Mucosa of rectum (tissue), 2 donors: ENCODE results near the gene ADAMTS20.
"Not testable (repeated sequence)": the region's sequence is repeated elsewhere in the genome, so short reads cannot be mapped to it uniquely, and the experiment has no call there.

Source experiments
- H3K27ac ChIP-seq, 2 donors: one replicate each; pipeline ENCODE4 v1.7.0; 2013; ENCODE audit warnings: inconsistent platforms in 2 of 2, low read depth in 2 of 2, low read length in 2 of 2
- H3K27me3 ChIP-seq, 2 donors: one replicate each; pipeline ENCODE4 v1.7.0; 2013; ENCODE audit warnings: low read length in 2 of 2; ENCODE audit not compliant: control insufficient read depth in 2 of 2, insufficient read depth in 2 of 2
- H3K36me3 ChIP-seq, 2 donors: one replicate each; pipeline ENCODE4 v1.7.0; 2013; ENCODE audit warnings: low read length in 2 of 2; ENCODE audit not compliant: control insufficient read depth in 2 of 2, insufficient read depth in 2 of 2
- H3K4me1 ChIP-seq, 2 donors: one replicate each; pipeline ENCODE4 v1.7.0; 2013; ENCODE audit warnings: low read length in 2 of 2, mild to moderate bottlenecking in 1 of 2; ENCODE audit not compliant: control insufficient read depth in 2 of 2, insufficient read depth in 2 of 2
- H3K4me3 ChIP-seq, 2 donors: one replicate each; pipeline ENCODE4 v1.7.0; 2013; ENCODE audit warnings: low read length in 2 of 2
- H3K9ac ChIP-seq, 2 donors: one replicate each; pipeline ENCODE4 v1.7.0; 2013; ENCODE audit warnings: low read length in 2 of 2, low read depth in 1 of 2, mild to moderate bottlenecking in 1 of 2
- H3K9me3 ChIP-seq, 2 donors: one replicate each; pipeline ENCODE4 v1.7.0; 2013; ENCODE audit warnings: low read length in 2 of 2; ENCODE audit not compliant: control insufficient read depth in 2 of 2
- donor health status: healthy.
- donor health status: Normal muscosa, but diverticular disease.

The ADAMTS20 gene

DNA sequence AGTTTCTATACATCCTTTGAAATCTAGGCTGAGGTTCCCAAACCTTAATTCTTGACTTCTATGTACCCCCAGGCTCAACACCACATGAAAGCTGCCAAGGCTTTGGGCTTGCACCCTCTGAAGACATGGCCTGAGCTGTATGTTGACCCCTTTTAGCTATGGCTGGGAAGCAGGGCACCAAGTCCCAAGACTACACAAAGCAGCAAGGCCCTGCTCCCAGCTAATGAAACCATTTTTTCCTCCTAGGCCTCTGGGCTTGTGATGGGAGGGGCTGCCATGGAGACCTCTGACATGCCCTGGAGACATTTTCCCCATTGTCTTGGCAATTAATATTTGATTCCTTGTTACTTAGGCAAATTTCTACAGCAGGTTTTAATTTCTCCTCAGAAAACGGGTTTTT, 207.0 kb downstream of the ADAMTS20 start:
- Histone ChIP-seq H3K27me3 (no peaks in the 10 kb centered on the region), H3K9ac (no peak overlapping the region), H3K9me3 (peaks cover 0 to 4% of the 10 kb centered on the region in 2 donors), H3K4me1 (no peaks in the 10 kb centered on the region), H3K27ac (no peak overlapping the region), H3K4me3 (no peak overlapping the region), H3K36me3 (no peaks in the 10 kb centered on the region)

DNA sequence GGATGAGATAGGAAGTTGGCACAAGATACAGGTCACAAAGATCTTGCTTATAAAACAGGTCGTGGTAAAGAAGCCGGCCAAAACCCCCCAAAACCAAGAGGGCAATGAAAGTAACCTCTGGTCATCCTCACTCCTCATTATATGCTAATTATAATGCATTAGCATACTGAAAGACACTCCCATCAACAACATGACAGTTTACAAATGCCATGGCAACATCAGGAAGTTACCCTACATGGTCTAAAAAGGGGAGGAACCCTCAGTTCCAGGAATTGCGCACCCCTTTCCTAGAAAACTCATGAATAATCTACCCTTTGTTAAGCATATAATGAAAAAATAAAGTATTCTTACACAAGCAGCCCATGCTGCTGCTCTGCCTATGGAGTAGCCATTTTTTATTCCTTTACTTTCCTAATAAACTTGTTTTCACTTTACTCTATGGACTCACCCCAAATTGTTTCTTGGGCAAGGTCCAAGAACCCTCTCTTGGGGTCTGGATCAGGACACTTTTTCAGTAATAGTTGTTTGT, 210.2 kb downstream of the ADAMTS20 start:
- not testable (repeated sequence) for H3K9me3 ChIP-seq, H3K4me3 ChIP-seq, H3K36me3 ChIP-seq, H3K4me1 ChIP-seq, H3K9ac ChIP-seq, H3K27ac ChIP-seq, H3K27me3 ChIP-seq

DNA sequence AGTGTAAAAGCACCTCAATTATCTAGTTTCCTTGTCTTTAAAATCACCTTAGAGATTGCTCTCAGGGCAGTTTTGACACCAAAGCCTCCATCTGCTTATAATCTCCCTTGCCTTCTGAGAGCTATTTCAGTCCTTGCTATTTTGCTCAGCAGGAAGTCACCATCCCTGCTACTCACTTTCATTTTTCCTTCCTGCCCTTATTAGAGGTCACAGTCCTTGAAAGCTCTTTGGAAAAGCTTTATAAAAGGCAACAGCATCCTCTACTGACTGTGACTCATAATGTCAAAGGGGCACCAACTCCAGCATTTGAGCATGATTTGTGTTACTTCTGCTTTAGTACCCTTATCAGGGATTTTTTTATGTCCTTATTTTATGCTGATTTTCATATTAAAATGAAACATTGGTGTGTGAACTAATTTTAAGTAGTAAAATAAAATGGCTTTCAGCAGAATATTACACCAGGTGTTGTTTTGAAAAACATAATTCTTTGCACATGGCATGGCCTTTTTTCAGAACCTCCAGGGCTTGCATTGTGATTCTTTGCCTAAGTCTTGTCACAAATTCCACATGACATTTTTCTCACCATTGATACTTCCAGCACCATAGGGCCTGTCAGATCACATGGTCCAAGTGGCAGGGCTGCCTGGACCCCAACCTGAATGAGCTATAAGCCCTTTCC, 213.0 kb downstream of the ADAMTS20 start:
- H3K9me3 ChIP-seq: peaks cover 0 to 2% of the 10 kb centered on the region in 2 donors
- no peaks in the 10 kb centered on the region for H3K27me3 ChIP-seq
- H3K4me3 ChIP-seq: no peak overlapping the region
- no peak overlapping the region for H3K27ac ChIP-seq
- no peaks in the 10 kb centered on the region for H3K4me1 ChIP-seq
- no peak overlapping the region for H3K9ac ChIP-seq
- no peaks in the 10 kb centered on the region for H3K36me3 ChIP-seq

DNA sequence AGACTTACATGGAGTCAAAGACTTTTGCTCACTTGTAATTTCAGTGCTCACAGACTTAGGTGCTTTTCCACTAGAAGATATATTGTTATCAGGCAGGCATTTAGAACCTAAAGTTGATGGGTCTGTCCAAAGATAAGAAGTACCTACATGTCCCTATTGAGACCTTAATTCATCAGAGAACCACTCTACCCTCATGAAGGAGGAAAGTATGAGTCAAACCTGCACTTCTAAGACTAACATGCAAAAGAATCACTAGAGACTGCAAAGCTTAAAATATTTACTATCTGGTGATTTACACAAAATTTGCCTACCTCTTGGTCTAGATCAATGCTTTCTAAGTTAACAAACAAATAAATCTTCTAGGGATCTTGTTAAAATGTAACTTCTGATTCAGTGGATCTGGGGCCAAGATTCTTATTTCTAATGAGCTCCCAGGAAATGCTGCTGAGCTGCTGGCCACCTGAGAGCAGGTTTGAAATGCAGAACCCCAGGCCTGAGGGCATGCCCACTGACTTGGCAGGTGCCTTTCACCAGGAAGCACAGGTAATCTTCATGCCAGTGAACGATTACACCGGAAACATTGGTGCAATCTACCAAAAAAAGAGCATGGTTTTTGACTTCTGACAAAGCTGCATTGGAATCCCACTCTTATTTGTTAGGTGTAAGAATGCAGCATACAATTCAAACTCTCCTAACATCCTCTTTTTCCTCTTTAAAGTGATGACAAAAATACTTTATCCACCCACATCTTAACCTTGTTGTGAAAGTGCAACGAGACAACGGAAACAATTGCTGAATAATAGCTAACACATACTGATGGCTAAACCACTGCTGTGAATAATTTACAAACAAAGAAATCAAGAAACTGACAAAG, 214.2 kb downstream of the ADAMTS20 start:
- H3K9ac ChIP-seq: no peak overlapping the region
- H3K27ac ChIP-seq: no peak overlapping the region
- no peaks in the 10 kb centered on the region for H3K4me1 ChIP-seq
- no peaks in the 10 kb centered on the region for H3K36me3 ChIP-seq
- peaks cover 0 to 2% of the 10 kb centered on the region in 2 donors for H3K9me3 ChIP-seq
- H3K4me3 ChIP-seq: no peak overlapping the region
- no peaks in the 10 kb centered on the region for H3K27me3 ChIP-seq

DNA sequence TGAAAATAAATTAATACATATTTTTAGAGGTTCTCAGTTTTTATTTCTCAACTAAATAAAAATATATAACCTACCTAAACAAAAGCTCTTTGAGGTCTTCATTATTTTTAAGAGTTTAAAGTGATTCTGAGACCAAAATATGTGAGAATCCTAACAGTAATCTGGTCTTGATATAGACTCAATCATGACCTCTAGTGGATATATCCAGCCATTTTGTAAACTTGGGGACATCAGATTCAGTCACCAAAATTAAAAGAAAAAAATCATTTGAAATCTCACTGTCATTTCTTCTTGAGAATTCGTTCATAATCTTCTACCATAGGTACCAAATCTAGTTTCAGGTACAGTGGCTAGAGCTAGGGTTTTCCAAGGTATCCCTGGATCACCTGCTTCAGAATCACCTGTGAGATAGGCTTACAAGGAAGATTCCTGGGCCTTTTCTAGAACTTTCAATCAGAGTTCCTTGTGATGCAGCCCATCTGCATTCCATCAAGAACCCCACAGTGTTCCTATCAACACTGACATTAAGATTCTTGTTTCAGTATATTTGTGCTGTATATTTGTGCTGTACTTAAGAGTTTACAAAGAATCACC, 214.9 kb downstream of the ADAMTS20 start:
- H3K27me3 ChIP-seq: no peaks in the 10 kb centered on the region
- H3K9me3 ChIP-seq: peaks cover 0 to 2% of the 10 kb centered on the region in 2 donors
- H3K9ac ChIP-seq: no peak overlapping the region
- H3K4me3 ChIP-seq: no peak overlapping the region
- H3K4me1 ChIP-seq: no peaks in the 10 kb centered on the region
- no peak overlapping the region for H3K27ac ChIP-seq
- H3K36me3 ChIP-seq: no peaks in the 10 kb centered on the region

DNA sequence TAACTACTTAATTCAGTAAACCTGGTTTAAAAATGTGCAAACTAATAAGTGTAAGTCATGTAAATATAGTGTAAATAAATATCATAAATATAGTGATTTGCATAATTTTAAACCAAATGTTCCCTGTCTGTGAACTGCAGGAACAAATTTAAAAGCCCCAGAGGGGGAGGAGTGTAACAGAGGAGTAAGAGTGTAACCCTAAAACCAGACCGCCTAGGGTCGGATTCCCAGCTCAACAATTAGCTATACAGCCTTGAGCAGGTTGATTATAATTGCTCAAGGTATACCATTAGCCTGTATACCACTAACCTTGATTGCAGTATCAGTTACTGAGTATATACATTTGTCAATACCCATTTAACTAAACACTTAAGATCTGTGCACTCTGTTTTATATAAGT, 218.4 kb downstream of the ADAMTS20 start:
- Histone ChIP-seq H3K27me3 (no peaks in the 10 kb centered on the region), H3K4me3 (no peak overlapping the region), H3K9me3 (no peaks in the 10 kb centered on the region), H3K36me3 (no peaks in the 10 kb centered on the region), H3K27ac (no peak overlapping the region), H3K9ac (no peak overlapping the region), H3K4me1 (no peaks in the 10 kb centered on the region)

DNA sequence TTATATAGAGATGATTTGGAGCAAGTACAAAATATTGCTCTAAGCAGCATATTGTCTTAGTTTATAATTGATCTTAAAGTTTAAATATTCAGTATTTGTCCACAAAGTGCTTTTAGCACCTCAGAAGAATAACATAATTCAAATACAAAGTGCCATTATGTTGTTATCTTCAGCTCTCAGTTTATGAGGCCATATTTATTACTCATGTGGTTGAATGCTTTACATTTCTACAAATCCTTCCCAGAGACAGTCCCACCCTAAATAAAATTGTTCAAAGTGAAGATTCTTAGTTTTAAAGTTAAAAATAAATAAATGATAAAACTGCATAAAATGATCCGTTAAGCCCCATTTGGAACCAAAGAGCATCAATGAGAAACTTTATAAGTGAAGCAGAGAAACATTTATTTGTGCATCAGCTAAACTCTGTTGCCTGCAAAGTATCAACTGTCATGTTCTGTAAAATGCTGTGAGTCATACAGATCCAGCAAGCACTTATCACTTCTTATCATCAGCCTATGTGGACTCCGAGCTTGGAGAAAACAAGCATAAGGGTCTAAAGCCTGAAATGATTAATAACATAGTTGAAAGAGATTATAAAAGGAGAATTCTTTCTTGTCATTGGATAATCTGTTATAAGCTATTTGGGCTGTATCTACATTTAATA, 218.9 kb downstream of the ADAMTS20 start:
- H3K36me3 ChIP-seq: no peaks in the 10 kb centered on the region
- H3K4me1 ChIP-seq: no peaks in the 10 kb centered on the region
- no peaks in the 10 kb centered on the region for H3K9me3 ChIP-seq
- no peaks in the 10 kb centered on the region for H3K27me3 ChIP-seq
- H3K27ac ChIP-seq: no peak overlapping the region
- no peak overlapping the region for H3K4me3 ChIP-seq
- H3K9ac ChIP-seq: no peak overlapping the region

DNA sequence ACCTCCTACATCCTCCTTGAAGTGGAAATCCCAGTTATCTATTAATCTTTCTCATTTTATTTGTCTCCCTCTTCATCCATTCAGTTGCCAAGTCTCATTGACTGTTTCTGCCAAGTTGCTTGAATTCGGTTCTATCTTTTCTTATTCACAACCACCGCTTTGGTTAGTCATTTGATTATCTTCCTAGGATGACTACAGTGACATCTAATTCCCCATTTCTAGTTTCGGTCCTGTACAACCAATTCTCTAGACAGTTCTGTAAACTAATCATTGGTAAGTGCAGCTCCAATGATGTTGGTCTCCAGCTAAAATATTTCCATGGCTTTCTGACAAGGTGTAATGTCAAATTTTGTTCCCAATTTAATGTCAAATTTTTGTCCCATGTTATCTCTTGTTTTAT, 220.1 kb downstream of the ADAMTS20 start:
- Histone ChIP-seq H3K27me3 (no peaks in the 10 kb centered on the region), H3K4me1 (no peaks in the 10 kb centered on the region), H3K9me3 (no peaks in the 10 kb centered on the region), H3K9ac (no peak overlapping the region), H3K36me3 (no peaks in the 10 kb centered on the region), H3K4me3 (no peak overlapping the region), H3K27ac (no peak overlapping the region)

DNA sequence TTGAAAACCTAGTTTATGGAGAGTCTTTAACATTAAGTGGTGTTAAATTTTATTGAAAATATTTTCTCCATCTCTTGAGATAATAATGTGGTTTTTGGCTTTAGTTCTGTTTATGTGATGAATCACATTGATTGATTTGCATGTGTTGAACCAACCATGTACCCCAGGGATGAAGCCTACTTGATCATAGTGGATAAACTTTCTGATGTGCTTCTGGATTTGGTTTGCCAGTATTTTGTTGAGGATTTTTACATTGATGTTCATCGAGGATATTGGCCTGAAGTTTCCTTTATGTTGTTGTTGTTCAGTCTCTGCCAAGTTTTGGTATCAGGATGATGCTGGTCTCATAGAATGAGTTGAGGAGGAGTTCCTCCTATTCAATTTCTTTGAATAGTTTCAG, 222.6 kb downstream of the ADAMTS20 start:
- Histone ChIP-seq H3K9ac (no peak overlapping the region), H3K27me3 (no peaks in the 10 kb centered on the region), H3K27ac (no peak overlapping the region), H3K9me3 (no peaks in the 10 kb centered on the region), H3K36me3 (no peaks in the 10 kb centered on the region), H3K4me3 (no peak overlapping the region), H3K4me1 (no peaks in the 10 kb centered on the region)

DNA sequence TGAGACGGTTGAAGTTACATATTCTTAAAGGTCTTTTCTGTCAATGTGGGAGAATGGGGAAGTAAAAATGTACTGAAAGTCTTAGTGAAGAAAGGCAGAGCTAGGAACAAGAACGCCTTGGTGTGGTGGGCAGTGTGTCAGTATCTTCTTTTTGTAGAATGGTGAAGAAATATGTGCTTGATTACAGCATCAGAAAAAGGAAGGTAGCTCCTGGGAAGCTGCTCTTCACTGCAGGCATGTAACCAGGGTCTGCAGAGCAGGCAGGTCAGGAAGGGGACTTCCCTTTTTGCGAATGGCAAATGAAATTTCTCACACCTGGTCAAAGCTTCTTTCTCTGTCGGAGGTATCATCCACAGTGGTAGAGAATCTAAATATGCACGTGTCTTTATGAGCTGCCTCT, 226.2 kb downstream of the ADAMTS20 start:
- Histone ChIP-seq H3K9me3 (no peaks in the 10 kb centered on the region), H3K27ac (no peak overlapping the region), H3K4me3 (no peak overlapping the region)

More for the DNA sequence above, 226.2 kb downstream of the ADAMTS20 start:
- no peak overlapping the region for H3K9ac ChIP-seq
- H3K36me3 ChIP-seq: no peaks in the 10 kb centered on the region
- H3K4me1 ChIP-seq: no peaks in the 10 kb centered on the region
- no peaks in the 10 kb centered on the region for H3K27me3 ChIP-seq
